GM23338 (cell line): ENCODE data around the gene UPP2. TPM values are rescaled to one million over a fixed set of nuclear protein-coding genes. Genes with fewer than 3 reads are reported as not detected.

Experiments
- ATAC-seq: fragments of 200-7000 bp; cut with Tn5 transposase; 3 replicates; pipeline ENCODE4 v1.9.1; 2020
- DNase-seq: peaks from one replicate; pipeline ENCODE4 v3.0.0-alpha.2; 2015; ENCODE audit warnings: low spot score
- H2AFZ ChIP-seq: fragments of 200-600 bp; sonication (generic); 2 replicates; pipeline ENCODE4 v1.8.0; 2016; ENCODE audit warnings: antibody characterized with exemption, mild to moderate bottlenecking, moderate library complexity
- H3F3A ChIP-seq: fragments of 200-600 bp; sonication (generic); replicated peaks from 2 replicates; pipeline ENCODE4 v1.8.0; 2017; ENCODE audit warnings: antibody characterized with exemption, mixed run types, low read depth
- H3K27ac ChIP-seq: fragments of 200-600 bp; sonication (generic); 2 replicates; pipeline ENCODE4 v1.6.1; 2016; ENCODE audit warnings: low read depth
- H3K27me3 ChIP-seq: fragments of 200-600 bp; sonication (generic); 2 replicates; pipeline ENCODE4 v1.8.0; 2016; ENCODE audit warnings: mild to moderate bottlenecking, mixed run types, moderate library complexity; ENCODE audit not compliant: insufficient read depth
- H3K36me3 ChIP-seq: fragments of 200-600 bp; sonication (generic); 2 replicates; pipeline ENCODE4 v1.8.0; 2016; ENCODE audit warnings: mild to moderate bottlenecking; ENCODE audit not compliant: insufficient read depth
- H3K4me1 ChIP-seq: fragments of 200-600 bp; sonication (generic); 2 replicates; pipeline ENCODE4 v1.8.0; 2016; ENCODE audit warnings: mild to moderate bottlenecking, moderate library complexity; ENCODE audit not compliant: insufficient read depth
- H3K4me2 ChIP-seq: fragments of 200-600 bp; sonication (generic); 2 replicates; pipeline ENCODE4 v1.7.1; 2017; ENCODE audit warnings: mixed run types
- H3K4me3 ChIP-seq: fragments of 200-600 bp; sonication (generic); 2 replicates; pipeline ENCODE4 v1.6.1; 2016; ENCODE audit warnings: mixed run types
- H3K79me2 ChIP-seq: fragments of 200-600 bp; sonication (generic); replicated peaks from 2 replicates; pipeline ENCODE4 v1.8.0; 2017; ENCODE audit warnings: mild to moderate bottlenecking; ENCODE audit not compliant: insufficient read depth
- H3K9me2 ChIP-seq: fragments of 200-600 bp; sonication (generic); 2 replicates; pipeline ENCODE4 v1.8.0; 2017; ENCODE audit not compliant: insufficient read depth
- H4K20me1 ChIP-seq: fragments of 200-600 bp; sonication (generic); replicated peaks from 2 replicates; pipeline ENCODE4 v1.8.0; 2017; ENCODE audit warnings: mild to moderate bottlenecking; ENCODE audit not compliant: insufficient read depth
- H3K27ac Mint-ChIP-seq: 2 replicates; pipeline ENCODE4 v1.8.0; 2020; ENCODE audit warnings: inconsistent platforms, mild to moderate bottlenecking, moderate library complexity, mixed read lengths
- H3K27me3 Mint-ChIP-seq: 3 replicates; pipeline ENCODE4 v1.8.0; 2022; ENCODE audit warnings: low read depth, mild to moderate bottlenecking, moderate library complexity, mixed read lengths, inconsistent platforms; ENCODE audit not compliant: insufficient read depth, poor library complexity
- H3K36me3 Mint-ChIP-seq: 3 replicates; pipeline ENCODE4 v1.8.0; 2021; ENCODE audit warnings: low read depth, mild to moderate bottlenecking, inconsistent platforms, moderate library complexity, mixed read lengths
- H3K4me1 Mint-ChIP-seq: 3 replicates; pipeline ENCODE4 v1.8.0; 2020; ENCODE audit warnings: mild to moderate bottlenecking, inconsistent platforms, mixed read lengths
- H3K4me3 Mint-ChIP-seq: 3 replicates; pipeline ENCODE4 v1.8.0; 2021; ENCODE audit warnings: moderate library complexity, mild to moderate bottlenecking, inconsistent platforms, mixed read lengths
- H3K9me3 Mint-ChIP-seq: 3 replicates; pipeline ENCODE4 v1.8.0; 2020; ENCODE audit warnings: moderate library complexity, mild to moderate bottlenecking, inconsistent platforms, mixed read lengths
- CREB1 ChIP-seq: fragments of 250-450 bp; sonication (Bioruptor Pico); IDR thresholded peaks from 2 replicates; pipeline ENCODE4 v1.5.0; 2020; ENCODE audit warnings: low read depth, mild to moderate bottlenecking, moderate library complexity
- EZH2 ChIP-seq: fragments of 200-600 bp; sonication (generic); IDR thresholded peaks from one replicate; pipeline ENCODE4 v1.8.0; 2017; ENCODE audit warnings: antibody characterized with exemption, mild to moderate bottlenecking, low read depth; ENCODE audit not compliant: unreplicated experiment
- EZH2phosphoT487 ChIP-seq: fragments of 200-600 bp; sonication (generic); IDR thresholded peaks from one replicate; pipeline ENCODE4 v1.8.1; 2018; ENCODE audit warnings: antibody characterized with exemption; ENCODE audit not compliant: unreplicated experiment
- JUNB ChIP-seq: IDR thresholded peaks from one replicate; pipeline ENCODE4 v1.6.1; 2016; ENCODE audit warnings: antibody characterized with exemption; ENCODE audit not compliant: unreplicated experiment
- NANOG ChIP-seq: IDR thresholded peaks from 2 replicates; pipeline ENCODE4 v1.6.1; 2016; ENCODE audit warnings: antibody characterized with exemption, borderline replicate concordance
- ZNF114 ChIP-seq: fragments of 250-450 bp; sonication (Bioruptor Pico); IDR thresholded peaks from 2 replicates; pipeline ENCODE4 v1.5.0; 2020; ENCODE audit warnings: mild to moderate bottlenecking, moderate library complexity
- ZNF331 ChIP-seq: fragments of 250-450 bp; sonication (Bioruptor Pico); IDR thresholded peaks from 2 replicates; pipeline ENCODE4 v1.5.0; 2020; ENCODE audit warnings: low read depth, mild to moderate bottlenecking, moderate library complexity
- polyA plus RNA-seq: library from polyadenylated mRNA; unstranded; fragments of >200 nt; fragmentation: Nextera tagmentation; extraction: Ambion mirVana; gene quantifications from 2 replicates; pipeline ENCODE4 v1.2.1, GENCODE V29; 2016
- total RNA-seq: library from RNA; depleted of rRNA; stranded (reverse); fragments of >200 nt; shearing (Covaris generic); gene quantifications from 2 replicates; pipeline ENCODE4 v1.2.3, GENCODE V29; 2014
- TF ChIP-seq, protein P1 (sequence below), 2 experiments: fragments of 200-600 bp in 1 of 2; sonication (generic) in 1 of 2; conservative IDR thresholded peaks; 2 replicates each; pipeline versions ENCODE4 v1.5.1 to v1.6.1; 2016 to 2017; ENCODE audit warnings: antibody characterized with exemption in 2 of 2, low read depth in 2 of 2, mild to moderate bottlenecking in 2 of 2, moderate library complexity in 1 of 2
- TF ChIP-seq, protein P2 (sequence below): IDR thresholded peaks from one replicate; pipeline ENCODE4 v1.6.1; 2018; ENCODE audit warnings: antibody characterized with exemption; ENCODE audit not compliant: unreplicated experiment

The UPP2 gene
- total and polyA plus RNA-seq, 2 experiments from 2014 or later = not detected

DNA sequence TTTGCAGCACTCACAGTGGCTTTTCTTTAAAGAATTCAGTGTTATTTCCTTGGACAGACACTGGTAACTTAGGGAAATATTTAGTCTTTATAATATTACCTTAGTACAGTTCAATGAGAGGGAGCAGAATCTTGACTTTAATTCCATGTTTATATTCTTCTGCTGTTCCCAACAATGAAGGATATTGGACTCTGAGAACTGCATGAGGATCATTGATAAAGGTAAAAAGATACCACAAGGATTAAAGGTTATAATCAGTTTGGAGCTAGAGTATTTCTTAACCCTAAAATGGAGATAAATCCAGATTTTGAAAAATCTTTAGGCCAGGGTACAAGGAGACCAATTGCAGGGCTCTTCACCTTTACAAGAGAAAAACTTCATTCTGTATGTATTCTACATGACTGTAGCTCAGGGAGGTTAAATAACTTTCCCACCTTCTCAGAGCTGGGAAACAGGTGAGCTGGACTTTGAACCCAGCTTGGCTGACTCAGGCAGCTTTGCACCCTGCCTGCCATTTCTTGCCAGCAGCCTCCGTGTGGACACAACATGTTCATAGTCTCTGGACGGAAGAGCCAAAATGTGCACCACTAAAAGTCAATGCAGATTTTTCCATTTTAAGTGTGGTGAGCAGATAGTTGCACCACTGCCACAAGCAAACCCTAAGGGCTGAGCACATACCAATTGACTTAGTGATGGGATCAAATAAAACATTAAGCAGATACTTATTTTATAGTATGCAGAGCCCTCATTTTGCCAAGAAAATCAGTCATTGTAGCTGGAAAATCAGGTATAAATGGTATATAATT is 26.7 kb downstream of the UPP2 start (continued):
- TF ChIP-seq, protein P1, sequence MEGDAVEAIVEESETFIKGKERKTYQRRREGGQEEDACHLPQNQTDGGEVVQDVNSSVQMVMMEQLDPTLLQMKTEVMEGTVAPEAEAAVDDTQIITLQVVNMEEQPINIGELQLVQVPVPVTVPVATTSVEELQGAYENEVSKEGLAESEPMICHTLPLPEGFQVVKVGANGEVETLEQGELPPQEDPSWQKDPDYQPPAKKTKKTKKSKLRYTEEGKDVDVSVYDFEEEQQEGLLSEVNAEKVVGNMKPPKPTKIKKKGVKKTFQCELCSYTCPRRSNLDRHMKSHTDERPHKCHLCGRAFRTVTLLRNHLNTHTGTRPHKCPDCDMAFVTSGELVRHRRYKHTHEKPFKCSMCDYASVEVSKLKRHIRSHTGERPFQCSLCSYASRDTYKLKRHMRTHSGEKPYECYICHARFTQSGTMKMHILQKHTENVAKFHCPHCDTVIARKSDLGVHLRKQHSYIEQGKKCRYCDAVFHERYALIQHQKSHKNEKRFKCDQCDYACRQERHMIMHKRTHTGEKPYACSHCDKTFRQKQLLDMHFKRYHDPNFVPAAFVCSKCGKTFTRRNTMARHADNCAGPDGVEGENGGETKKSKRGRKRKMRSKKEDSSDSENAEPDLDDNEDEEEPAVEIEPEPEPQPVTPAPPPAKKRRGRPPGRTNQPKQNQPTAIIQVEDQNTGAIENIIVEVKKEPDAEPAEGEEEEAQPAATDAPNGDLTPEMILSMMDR (conservative IDR thresholded peaks at IDR 0.05; ENCODE audit: low read depth in 2 of 2) = no peak
- no peak for TF ChIP-seq EZH2phosphoT487
- TF ChIP-seq, protein P2, sequence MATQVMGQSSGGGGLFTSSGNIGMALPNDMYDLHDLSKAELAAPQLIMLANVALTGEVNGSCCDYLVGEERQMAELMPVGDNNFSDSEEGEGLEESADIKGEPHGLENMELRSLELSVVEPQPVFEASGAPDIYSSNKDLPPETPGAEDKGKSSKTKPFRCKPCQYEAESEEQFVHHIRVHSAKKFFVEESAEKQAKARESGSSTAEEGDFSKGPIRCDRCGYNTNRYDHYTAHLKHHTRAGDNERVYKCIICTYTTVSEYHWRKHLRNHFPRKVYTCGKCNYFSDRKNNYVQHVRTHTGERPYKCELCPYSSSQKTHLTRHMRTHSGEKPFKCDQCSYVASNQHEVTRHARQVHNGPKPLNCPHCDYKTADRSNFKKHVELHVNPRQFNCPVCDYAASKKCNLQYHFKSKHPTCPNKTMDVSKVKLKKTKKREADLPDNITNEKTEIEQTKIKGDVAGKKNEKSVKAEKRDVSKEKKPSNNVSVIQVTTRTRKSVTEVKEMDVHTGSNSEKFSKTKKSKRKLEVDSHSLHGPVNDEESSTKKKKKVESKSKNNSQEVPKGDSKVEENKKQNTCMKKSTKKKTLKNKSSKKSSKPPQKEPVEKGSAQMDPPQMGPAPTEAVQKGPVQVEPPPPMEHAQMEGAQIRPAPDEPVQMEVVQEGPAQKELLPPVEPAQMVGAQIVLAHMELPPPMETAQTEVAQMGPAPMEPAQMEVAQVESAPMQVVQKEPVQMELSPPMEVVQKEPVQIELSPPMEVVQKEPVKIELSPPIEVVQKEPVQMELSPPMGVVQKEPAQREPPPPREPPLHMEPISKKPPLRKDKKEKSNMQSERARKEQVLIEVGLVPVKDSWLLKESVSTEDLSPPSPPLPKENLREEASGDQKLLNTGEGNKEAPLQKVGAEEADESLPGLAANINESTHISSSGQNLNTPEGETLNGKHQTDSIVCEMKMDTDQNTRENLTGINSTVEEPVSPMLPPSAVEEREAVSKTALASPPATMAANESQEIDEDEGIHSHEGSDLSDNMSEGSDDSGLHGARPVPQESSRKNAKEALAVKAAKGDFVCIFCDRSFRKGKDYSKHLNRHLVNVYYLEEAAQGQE = no peak
- no peak for TF ChIP-seq EZH2
- TF ChIP-seq JUNB = no peak
- no peak for TF ChIP-seq NANOG
- no peak for TF ChIP-seq ZNF331 (CRISPR knock-in tag)
- TF ChIP-seq ZNF114 (CRISPR knock-in tag) = no peak
- TF ChIP-seq CREB1 (CRISPR knock-in tag) = no peak

GRCh38 chr2:158129037-158129436 is 27.4 kb downstream of the UPP2 start:
- DNase-seq (no peak), ATAC-seq (no peak)
- Histone ChIP-seq H3K36me3 (no peaks in the 10 kb centered on the region), H2AFZ (no peak overlapping the region), H3K27ac (no peak overlapping the region), H3K79me2 (no peaks in the 10 kb centered on the region), H3K4me1 (peaks cover 25% of the 10 kb centered on the region), H3K4me3 (no peak overlapping the region), H3K4me2 (no peak overlapping the region), H3F3A (no peaks in the 10 kb centered on the region), H3K27me3 (no peaks in the 10 kb centered on the region), H3K9me2 (peaks cover 13% of the 10 kb centered on the region; the same call in 1 of the 2 replicates), H4K20me1 (no peaks in the 10 kb centered on the region)
- Mint-ChIP-seq H3K4me3 (no peak overlapping the region), H3K36me3 (no peaks in the 10 kb centered on the region), H3K27me3 (no peaks in the 10 kb centered on the region), H3K27ac (no peak overlapping the region), H3K4me1 (peaks cover 28% of the 10 kb centered on the region), H3K9me3 (no peaks in the 10 kb centered on the region)
- TF ChIP-seq, protein P2 = no peak
- TF ChIP-seq JUNB = no peak
- TF ChIP-seq CREB1 (CRISPR knock-in tag) = no peak
- no peak for TF ChIP-seq EZH2
- TF ChIP-seq ZNF114 (CRISPR knock-in tag) = no peak
